H1 (cell line): ENCODE data around the gene PPEF2. TPM values are rescaled to one million over a fixed set of nuclear protein-coding genes. Genes with fewer than 3 reads are reported as not detected.

Experiments
- HDAC2 ChIP-seq, 2 experiments: fragments of 300-600 bp in 1 of 2; sonication (generic) in 1 of 2; IDR thresholded peaks; 2 replicates each; pipeline ENCODE4 v1.6.1; 2011 to 2012; ENCODE audit warnings: low read depth in 2 of 2, low read length in 2 of 2, mild to moderate bottlenecking in 2 of 2, moderate library complexity in 2 of 2, borderline replicate concordance in 1 of 2, inconsistent platforms in 1 of 2
- polyA plus RNA-seq, 7 experiments: library from polyadenylated mRNA; depleted of rRNA in 3 of 7; stranded (reverse) in 5 of 7; unstranded in 2 of 7; fragments of >200 nt in 5 of 7; fragments of 200-250 nt in 2 of 7; gene quantifications; 1 replicate in 5 of 7; 2 replicates in 1 of 7; 4 replicates in 1 of 7; pipeline versions ENCODE4 v1.2.1 to v1.2.3, GENCODE V29; 2011 to 2013; ENCODE audit warnings: missing spikeins in 2 of 7, mixed read lengths in 2 of 7
- total RNA-seq: library from RNA; stranded (reverse); fragmentation: NEBNext Ultra II Directional; extraction: Animal tissue kit (Norgen Biotek cat#: 25700); gene quantifications from 2 replicates; pipeline ENCODE4 v1.2.1, GENCODE V29; 2021

The PPEF2 gene
- total and polyA plus RNA-seq, 2 of the 8 experiments (the other 6 are each of a cell fraction or from before 2014, with no cell fraction given) = not detected

DNA sequence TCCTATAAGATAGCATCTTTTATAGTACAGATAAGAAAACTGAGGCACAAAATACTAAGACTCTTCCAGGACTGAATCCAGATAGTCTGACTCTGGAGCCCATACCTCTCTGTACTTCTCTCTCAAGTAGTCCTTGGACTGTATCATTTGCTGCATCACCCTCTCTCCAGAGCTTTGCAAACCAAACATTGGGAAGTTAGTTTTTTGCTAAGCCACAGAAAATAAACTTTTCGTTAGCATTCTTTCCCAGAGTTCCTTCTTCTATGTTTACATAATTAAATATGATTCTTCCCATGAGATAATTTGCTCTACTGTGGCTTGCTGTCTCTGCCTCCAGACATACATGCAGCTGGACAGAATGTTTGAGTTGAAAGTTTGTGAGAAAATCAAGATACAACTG is 22.0 kb downstream of the PPEF2 start (continued):
- TF ChIP-seq HDAC2 (IDR thresholded peaks at IDR 0.05; ENCODE audit: borderline replicate concordance in 1 of 2, low read depth in 2 of 2, low read length in 2 of 2) = no peak
